GM21367 (cell line): ENCODE results near the gene HYOU1.
"Not testable (repeated sequence)": the region's sequence is repeated elsewhere in the genome, so short reads cannot be mapped to it uniquely, and the experiment has no call there.

ENCODE experiments used
- ATAC-seq: cut with Tn5 transposase; IDR thresholded peaks from one replicate; pipeline ENCODE4 v1.9.1; 2021; ENCODE audit not compliant: unreplicated experiment

HYOU1 gene

DNA sequence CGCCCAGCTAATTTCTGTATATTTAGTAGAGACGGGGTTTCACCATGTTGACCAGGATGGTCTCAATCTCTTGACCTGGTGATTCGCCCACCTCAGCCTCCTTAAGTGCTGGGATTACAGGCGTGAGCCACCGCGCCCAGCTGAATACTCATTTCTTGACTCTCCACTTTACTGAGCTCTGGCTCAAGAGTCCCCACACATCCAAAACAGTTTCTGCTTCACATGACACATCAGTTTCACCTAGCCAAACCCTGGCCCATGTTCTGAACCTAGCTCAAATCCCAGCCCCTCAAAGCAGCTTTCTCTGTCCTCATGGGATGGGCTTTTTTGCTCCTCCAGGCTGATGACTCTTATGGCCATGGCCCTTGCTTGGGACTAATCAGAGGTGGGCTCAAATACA, 9.8 kb downstream of the HYOU1 start:
- ATAC-seq = no peak

DNA sequence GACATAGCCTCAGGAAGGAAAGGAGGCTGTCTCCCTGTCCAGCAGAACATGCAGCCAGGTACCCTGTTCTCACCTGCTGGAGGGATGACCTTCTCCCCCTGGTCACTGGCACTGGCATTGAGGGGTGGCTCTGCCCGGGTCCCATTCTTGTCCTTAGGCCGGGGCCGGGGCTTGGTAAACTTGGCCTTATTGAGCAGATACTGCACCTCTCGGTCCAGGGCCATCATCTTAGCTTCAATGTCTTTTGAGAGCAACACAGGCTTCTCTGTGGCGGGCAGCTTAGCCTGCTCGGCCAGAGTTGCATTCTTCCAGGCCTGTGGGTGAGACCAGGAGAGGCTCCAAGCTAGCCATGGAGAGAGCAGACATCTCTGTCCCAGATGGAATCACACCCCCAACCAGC, 10.5 kb downstream of the HYOU1 start:
- no peak for ATAC-seq

DNA sequence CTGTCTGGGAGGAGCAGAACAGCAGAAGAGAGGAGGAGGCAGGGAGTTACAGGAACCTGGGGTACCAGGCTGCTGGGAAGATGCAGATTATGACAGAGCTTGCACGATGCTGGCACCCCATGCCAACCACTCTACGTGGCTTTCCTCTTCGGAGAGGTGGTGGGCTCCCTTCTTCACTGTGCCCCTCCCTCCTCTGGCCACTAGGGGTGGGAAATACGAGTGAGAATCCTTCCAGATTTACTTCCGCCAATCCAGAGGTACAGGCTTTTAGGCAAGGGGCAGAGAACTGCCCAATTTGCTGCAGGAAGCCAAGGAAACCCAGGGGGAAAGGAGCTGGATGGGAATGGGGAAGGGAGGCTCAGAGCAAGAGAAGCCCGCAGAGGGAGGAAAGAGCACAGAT, 12.3 kb downstream of the HYOU1 start:
- no peak for ATAC-seq

DNA sequence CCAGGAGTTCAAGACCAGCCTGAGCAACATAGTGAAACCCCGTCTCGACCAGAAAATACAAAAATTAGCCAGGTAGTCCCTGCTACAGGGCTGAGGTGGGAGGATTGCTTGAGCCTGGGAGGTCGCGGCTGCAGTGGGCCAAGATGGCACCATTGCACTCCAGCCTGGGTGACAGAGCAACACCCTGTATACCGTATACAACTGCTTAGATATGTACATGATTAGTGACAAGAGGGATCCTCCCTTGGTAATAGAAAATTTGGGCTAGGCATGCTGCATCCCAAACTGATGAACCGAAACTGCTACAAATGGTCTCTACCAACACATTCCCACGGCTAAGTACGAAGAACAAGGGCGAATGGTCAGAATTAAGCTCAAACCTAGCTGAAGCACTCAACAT, 14.1 kb downstream of the HYOU1 start:
- no peak for ATAC-seq

DNA sequence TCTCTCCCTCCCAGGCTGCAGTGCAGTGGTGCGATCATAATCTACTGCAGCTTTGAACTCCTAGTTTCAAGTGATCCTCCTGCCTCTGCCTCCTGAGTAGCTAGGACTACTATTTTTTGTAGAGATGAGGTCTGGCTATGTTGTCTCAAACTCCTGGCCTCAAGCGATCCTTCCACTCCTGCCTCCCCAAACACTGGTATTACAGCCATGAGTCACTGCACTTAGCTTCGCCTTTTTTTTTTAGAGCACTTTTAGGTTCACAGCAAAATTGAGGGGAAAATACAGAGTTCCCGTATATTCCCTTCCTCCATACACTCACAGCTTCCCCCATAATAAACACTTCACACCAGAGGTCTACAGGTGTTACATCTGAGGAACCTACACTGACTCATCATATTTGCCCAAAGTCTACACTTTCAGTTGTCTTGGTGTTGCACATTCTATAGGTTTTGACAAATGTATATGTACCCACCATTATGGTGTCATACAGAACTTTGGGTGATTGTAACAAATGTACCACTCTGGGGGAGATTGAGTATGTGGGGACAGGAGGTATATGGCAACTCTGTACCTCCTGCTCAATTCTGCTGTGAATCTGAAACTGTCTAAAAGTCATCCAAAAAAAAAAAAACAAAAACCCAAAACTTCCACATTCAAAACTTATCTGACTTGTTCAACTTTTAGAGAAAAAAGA, 15.0 kb downstream of the HYOU1 start:
- ATAC-seq = no peak

DNA sequence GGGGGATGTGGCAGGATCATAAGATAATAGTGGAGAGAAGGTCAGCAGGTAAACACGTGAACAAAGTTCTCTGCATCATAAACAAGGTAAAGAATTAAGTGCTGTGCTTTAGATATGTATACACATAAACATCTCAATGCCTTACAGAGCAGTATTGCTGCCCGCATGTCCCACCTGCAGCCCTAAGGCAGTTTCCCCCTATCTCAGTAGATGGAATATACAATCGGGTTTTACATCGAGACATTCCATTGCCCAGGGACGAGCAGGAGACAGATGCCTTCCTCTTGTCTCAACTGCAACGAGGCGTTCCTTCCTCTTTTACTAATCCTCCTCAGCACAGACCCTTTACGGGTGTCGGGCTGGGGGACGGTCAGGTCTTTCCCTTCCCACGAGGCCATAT, 17.5 kb downstream of the HYOU1 start:
- ATAC-seq = not testable (repeated sequence)

DNA sequence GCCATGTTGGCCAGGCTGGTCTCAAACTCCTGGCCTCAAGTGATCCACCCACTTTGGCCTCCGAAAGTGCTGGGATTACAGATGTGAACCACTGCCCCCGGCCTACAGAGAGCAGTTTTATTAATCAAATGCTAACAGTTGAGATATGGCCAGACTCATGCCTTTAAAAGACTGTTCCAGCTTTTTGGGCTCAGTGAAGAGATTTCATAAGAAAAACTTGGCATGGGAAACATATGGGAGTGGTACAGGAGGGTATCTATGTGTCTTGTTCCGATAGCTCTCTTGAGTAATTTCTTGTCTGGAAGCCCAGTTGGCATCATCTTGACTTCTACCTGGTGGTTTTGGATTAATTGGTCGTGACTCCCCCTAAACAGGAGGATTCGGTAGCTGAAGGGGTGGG, 18.1 kb downstream of the HYOU1 start:
- ATAC-seq = no peak

DNA sequence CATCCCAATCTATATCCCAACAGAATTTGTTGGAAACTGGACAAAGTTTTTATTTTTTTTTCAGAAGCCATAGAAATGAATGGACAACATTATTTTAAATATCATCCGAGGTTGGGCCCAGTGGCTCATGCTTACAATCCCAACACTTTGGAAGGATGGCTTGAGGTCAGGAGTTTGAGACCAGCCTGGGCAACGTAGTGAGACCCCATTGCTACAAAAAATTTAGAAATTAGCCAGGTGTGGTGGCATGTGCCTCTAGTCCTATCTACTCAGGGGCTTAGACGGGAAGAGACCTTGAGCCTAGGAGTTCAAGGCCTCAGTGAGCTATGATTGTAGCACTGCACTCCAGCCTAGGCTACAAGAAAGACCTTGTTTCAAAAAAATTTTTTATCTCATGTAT, 22.2 kb downstream of the HYOU1 start:
- ATAC-seq = no peak

DNA sequence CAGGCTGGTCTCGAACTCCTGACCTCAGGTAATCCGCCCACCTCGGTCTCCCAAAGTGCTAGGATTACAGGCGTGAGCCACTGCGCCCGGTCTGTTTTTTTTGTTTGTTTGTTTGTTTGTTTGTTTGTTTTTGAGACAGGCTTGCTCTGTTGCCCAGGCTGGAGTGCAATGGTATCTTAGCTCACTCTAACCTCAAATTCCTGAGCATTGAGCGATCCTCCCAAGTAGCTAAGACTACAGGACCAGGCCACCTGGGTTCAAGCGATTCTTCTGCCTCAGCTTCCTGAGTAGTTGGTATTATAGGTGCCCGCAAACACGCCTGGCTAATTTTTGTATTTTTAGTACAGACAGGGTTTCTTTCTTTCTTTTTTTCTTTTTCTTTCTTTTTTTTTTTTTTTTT, 23.6 kb downstream of the HYOU1 start:
- ATAC-seq = not testable (repeated sequence)

DNA sequence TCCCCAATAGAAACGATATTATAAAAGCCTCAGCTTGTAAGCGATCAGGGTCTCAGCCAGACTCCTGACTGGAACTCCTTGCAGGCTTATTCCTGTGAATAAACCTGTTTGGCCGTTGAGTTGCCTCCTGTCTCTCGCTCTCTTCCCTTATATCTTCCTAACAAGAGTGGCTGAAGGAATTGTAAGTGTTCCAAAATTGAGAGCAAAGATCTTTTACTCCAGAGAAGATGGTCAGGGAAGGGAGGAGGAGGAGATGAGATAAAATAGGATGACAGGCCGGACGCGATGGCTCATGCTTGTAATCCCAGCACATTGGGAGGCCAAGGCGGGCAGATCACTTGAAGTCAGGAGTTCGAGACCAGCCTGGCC, 25.1 kb downstream of the HYOU1 start:
- no peak for ATAC-seq

DNA sequence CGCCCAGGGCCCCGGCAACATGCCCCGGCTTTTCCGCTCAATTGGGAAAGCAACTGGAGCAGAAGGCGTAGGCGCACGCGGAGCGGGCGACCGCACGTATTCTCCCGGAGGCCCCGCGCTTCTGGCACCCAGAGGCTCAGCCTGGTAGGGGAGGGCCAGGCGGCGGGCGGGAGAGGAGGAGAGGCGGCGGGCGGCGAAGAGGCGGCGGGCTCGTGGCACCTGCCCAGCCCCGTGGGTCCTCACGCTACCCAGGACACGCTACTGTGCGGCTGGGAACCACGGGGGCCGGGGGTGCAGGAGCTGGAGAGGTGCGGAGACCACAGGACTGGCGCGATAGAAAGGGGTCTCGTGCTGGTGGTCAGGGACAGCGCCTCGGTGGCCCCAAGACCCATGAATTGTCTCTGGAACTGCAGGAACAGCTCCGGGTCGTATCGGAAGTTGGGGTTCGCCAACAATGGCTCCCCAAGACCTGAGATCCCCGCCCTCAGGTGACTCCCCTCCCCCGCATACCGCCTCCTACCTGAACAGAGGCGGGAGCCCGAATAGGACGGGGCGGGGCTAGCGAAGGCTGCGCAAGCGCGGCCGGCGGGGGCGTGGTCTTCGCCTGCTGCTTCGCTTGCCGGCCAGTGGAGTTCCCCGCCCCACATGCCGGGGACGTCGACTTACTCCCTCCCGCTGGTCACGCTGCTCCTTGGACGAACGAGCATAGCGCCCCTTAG, 26.5 kb downstream of the HYOU1 start, which contains the start of gene SLC37A4:
Gene SLC37A4 (minus strand): TSS at position 549 of the 719 bp plus-strand sequence.
- ATAC-seq = peak; percentile 76

DNA sequence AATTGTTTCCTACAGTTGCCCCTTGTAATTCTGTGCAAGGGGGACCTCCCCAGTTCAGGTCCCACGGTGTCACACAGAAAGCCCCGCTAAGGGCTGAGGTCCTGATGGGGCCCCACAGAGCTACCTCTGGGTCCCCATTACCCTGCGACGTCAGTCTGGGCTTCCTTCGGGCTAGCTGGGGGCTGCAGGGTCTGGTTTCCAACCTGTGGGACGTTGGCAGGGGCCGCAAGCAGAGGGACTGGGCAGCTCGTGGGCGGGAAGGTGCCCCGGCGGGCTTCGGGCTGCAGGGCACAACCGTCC, 27.0 kb downstream of the HYOU1 start:
- ATAC-seq = peak; percentile 19

DNA sequence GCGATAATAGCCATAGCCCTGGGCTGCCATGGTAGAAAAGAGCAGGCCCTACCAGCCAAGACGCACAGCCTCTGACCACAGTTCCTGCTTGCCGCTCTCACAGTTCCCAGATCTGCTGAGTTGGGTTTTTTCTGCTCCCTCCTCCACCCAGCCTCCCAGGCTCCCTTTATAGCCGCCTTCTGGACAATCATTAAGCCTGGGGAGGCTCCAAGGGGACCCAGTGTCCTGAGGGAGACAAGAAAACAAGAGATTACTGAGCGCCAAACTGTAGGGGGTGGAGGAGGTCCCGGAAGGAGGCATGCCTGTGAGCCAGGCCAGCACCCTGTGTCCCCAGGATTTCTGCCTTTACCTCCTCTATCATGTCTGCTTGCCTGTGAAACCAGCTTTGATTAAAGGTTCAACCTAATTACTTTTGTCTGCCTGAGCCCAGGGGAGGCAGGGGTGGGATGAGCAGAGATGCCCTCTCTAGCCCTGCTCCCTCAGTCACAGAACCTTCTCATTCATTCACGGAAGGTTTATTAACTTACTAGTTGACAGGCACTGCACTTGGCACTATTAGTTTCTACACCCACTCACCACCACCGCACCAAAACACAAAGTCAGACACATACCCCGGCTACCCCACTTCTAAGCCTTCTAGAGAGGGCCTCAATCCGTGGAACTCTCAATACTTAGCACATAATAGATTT, 27.5 kb downstream of the HYOU1 start:
- peak; percentile 6 for ATAC-seq

DNA sequence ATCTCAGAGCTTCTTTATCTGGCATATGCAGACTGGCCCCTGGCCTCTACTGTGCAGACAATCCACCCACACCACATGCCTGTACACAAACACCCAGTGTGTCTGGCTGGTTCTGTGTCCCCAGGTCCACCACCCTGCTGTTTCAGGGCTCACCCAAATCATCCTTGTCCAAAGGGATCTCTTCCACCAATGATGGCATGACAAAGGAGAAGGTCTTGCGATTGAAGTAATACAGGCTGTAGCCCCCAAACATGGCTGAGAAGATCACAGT, 28.0 kb downstream of the HYOU1 start:
- no peak for ATAC-seq

DNA sequence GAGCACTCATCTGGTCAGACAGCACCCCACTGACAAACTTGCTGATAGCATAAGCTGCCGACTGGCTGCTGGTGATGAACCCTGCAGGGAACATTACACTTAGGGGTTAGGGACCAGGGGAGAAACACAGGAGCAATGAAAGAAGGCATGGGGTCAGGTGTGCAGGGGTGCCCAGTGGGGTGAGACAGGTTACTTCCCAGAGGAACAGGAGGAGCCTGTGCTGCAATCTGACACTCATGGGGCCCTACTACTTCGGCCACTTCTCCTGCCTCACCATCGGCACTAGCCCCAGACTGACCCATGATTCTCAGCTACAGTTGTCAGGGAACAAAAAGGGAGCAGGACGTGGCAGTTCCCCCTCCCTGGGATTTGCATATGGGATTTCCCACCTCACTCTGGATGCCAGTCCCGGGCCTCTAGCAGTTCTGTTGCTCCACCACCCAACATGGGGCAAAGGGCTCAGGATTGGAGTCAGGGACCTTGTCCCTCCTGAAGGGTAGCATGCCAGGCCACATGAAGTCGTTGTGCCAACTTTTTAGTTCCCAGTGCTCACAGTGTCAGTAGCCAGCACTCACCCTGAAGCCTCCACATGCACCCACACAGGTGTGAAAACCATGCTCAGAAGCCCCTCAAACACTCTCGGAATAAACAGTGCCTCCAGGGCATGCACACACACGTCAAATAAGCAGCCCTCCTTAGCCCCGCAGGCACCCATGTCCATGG, 28.5 kb downstream of the HYOU1 start:
- ATAC-seq = no peak

DNA sequence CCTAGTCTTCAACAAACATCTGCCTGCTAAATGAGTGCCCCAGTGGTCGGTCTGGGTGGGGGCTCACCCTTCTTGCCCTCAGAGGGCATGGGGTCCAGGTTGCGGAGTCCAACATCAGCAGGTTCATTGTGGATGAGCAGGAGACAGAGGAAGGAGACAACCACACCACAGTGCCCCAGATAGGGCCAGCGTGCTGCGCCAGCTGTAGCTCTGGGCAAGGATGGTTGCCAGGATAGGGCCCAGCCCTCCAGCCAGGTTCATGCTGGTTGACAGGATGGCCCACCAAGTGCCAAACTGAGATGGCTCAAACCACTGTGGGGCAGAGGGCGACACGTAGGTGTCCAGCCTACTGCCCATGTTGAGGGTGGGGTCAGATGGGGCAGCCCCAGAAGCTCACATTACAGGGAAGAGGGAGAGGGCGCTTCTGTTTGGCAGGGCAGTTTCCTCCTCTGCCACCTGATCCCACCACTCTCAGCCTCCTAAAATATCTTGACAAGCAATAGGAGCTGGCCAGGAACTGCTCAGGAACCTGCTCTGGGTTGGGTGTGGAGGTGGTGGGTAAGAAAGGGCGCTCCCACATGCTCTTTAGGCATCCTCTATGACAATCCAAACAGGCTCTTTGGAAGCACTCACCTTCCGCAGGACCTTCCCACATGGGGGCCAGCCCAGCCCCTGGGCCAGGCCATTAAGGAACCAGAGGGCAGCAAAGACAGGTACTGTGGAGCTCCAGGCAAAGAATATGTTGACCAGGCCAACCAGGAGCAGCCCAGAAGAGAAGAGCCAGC, 29.3 kb downstream of the HYOU1 start:
- ATAC-seq = no peak

DNA sequence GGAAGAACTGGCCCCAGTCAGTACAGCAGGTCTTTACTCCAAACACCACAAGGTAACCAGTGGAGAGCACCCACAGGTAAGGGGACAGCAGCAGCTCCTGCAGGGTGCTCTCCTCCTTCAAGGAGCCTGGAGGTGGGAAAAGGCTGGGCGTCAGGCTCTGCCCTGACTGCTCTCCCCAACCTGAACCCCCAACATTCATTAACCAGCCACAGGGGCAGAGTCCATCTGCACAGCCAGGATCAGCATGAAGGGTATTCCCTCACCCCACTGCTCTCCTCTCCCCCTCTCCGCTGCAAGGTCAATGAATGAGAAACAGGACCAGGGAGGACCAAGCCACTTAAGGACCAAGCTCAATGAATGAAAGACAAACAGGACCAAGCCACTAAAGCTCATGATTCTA, 30.0 kb downstream of the HYOU1 start:
- no peak for ATAC-seq

DNA sequence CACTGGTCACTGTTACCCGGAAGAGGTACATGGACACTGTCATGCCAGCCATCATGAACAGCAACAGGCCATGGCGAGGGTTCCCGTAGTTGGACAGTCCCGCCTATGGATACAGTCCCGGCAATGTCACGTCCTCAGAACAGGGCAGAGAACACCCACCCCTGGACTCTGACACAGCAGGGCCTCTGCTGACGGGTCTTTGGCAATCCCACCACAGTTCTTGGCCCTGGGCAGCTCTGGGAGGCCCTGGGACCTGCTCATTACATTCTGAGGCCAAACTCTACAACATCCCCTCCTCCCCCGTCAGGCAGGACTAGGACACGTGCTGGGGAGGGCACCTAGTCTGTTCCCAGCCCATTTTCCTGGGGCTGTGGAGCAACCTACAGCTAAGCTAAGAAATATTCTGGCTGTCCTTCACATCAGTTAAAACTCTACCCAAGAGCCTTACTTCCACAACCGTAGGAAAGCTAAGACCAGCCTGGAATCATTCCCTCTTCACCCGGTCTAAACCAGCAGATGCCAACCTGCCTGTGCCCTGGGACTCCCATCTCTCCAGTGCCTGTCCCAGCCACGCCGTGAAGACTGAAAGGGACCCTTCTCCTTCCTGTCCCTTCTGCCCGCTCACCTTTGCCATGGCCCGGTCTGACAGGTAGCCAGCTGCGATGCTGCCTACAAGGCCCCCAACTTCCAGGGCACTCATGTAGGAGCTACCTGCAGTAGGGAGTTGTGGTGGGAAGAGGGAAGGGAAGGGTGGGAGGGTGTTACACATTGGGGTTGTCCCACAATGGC, 30.8 kb downstream of the HYOU1 start:
- no peak for ATAC-seq

DNA sequence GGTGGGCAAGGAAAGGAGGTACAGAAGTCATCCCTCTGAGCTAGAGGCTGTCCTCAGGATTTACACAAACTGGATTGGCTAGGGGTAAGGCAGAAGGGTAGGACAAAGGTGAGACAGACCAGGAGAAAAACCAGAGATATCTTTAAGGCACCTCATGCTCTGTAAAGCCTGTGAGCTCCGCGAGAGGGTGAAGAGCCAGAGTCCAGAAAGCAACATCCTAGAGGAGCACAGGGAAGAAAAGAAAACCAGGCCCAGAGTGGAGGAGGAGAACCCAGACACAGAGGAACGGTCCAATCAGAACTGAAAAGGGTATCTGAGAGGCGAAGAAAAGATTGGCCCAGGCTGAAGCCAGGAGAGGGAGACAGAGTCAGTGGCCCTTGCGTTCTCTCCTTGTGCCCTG, 31.5 kb downstream of the HYOU1 start:
- ATAC-seq = no peak

DNA sequence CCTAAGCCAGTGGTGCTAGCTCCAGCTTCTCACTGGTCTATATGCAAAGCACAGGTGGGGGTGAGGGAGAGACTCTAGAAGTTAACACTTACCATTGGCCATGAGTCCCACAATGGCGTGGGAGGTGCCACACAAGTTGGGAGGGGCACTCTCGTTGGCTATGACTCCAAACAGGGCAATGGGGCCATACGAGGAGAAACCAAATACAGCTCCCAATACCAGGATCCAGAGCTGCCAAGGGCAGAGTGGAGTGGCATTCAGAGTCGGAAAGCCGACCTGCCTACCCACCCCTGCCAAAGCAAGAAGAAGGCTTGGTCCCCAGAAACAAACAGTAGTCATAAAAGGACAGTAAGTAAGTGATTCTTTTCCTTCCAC, 31.9 kb downstream of the HYOU1 start:
- no peak for ATAC-seq
